AG04449 (cell line): Measurements from ENCODE around the gene ICAM1.
"Not testable (repeated sequence)": the region's sequence is repeated elsewhere in the genome, so short reads cannot be mapped to it uniquely, and the experiment has no call there.

Experiments used
- CTCF ChIA-PET: fragments of 350-600 bp; formaldehyde crosslinking; extraction: SDS; loops from one replicate; lab custom pipeline; 2021; ENCODE audit warnings: antibody characterized with exemption; lab: Yijun Ruan, JAX
- POLR2A ChIA-PET: fragments of 400-600, 350-600 bp; formaldehyde crosslinking; extraction: SDS; loops from one replicate; lab custom pipeline; 2020; ENCODE audit warnings: antibody characterized with exemption, inconsistent platforms; lab: Yijun Ruan, JAX
- DNase-seq: peaks from one replicate; pipeline ENCODE4 v3.0.0-alpha.2; 2010; ENCODE audit warnings: low read depth, low spot score
- H3K4me3 ChIP-seq: 2 replicates; pipeline ENCODE4 v1.5.1; 2011; ENCODE audit warnings: low read depth, mild to moderate bottlenecking, control low read depth, low read length
- TF ChIP-seq, protein P1 (sequence below): IDR thresholded peaks from one replicate; pipeline ENCODE4 v1.5.1; 2011; ENCODE audit warnings: mild to moderate bottlenecking, moderate library complexity, low read length, control low read depth, inconsistent platforms; ENCODE audit not compliant: insufficient read depth; ENCODE audit errors: missing control alignments

The ICAM1 gene

DNA sequence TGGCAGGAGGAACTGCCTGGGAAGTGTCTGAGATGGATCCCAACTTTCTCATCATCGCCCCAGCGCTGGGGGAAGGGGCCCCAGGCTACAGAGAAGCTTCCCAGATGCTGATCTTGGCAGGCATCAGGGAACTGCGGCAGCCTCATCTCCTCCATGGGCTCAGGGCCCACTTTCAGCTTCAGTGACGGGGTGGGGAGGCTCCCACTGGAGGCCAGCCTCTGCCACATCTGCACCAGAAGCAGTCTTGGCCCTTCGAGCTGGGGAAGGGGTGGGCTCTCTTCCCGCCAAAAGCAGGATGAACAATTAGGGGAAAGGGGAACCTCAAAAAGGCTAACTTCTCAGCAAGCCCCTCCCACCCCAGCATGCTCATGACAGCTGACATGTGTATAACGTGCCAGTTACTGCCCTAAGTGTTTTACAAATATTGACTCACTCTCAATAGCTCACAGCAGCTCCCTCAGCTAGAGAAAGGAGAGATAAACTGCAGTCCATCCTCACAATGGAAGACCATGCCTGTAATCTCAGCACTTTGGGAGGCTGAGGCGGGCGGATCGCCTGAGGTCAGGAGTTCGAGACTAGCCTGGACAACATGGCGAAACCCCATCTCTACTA lies 32.6 kb upstream of the ICAM1 start:
- H3K4me3 ChIP-seq: no peak overlapping the region
- no peak for DNase-seq
- ChIA-PET CTCF (interaction anchor here (1.3 to 2.3 kb wide), 4 partner anchors 11 to 308 kb away, joined by 4 to 18 read pairs (median 6); no protein-coding TSS in a partner anchor), POLR2A (no interaction called here)
- TF ChIP-seq, protein P1, sequence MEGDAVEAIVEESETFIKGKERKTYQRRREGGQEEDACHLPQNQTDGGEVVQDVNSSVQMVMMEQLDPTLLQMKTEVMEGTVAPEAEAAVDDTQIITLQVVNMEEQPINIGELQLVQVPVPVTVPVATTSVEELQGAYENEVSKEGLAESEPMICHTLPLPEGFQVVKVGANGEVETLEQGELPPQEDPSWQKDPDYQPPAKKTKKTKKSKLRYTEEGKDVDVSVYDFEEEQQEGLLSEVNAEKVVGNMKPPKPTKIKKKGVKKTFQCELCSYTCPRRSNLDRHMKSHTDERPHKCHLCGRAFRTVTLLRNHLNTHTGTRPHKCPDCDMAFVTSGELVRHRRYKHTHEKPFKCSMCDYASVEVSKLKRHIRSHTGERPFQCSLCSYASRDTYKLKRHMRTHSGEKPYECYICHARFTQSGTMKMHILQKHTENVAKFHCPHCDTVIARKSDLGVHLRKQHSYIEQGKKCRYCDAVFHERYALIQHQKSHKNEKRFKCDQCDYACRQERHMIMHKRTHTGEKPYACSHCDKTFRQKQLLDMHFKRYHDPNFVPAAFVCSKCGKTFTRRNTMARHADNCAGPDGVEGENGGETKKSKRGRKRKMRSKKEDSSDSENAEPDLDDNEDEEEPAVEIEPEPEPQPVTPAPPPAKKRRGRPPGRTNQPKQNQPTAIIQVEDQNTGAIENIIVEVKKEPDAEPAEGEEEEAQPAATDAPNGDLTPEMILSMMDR: no peak

DNA sequence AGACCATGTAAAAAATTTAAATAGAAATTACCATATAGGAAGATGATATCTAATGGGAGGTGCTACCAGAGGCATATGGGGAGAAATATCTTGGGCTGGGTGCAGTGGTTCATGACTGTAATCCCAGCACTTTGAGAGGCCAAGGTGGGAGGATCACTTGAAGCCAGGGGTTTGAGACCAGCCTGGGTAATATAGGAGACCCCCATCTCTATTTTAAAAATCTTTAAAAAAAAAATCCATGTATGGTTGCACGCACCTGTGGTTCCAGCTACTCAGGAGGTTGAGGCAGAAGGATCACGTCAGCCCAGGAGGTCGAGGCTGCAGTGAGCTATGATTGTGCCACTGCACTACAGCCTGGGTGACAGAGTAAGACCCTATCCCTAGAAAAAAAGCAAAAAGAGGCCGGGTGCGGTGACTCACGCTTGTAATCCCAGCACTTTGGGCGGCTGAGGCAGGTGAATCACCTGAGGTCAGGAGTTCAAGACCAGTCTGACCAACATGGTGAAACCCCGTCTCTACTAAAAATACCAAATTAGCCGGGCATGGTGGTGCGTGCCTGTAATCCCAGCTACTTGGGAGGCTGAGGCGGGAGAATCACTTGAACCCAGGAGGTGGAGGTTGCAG lies 29.0 kb upstream of the ICAM1 start:
- DNase-seq, H3K4me3 ChIP-seq, POLR2A ChIA-PET: not testable (repeated sequence)
- CTCF ChIA-PET: interaction anchor here (1.1 to 2.8 kb wide), 2 partner anchors 8 to 309 kb away, joined by 3 to 22 read pairs; partner anchors contain the start of gene MRPL4

DNA sequence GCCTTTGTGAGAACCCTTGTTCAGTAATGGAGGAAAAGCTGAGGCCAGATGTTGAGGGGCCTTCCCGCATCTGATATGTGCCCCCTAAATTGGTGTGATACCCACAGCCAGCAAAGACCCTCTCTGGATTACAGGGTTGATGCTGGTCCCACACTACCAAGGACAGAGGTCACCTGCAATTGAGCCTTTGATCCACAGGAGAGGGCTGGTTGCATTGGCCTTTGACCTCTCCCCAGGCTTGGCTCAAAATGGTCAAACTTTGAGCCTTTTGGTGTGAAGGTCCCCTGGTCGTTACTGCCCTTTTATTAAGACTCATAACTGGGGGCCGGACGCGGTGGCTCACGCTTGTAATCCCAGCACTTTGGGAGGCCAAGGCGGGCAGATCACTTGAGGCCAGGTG lies 27.3 kb upstream of the ICAM1 start:
- TF ChIP-seq, protein P1: no peak
- DNase-seq: no peak
- POLR2A ChIA-PET: no interaction called here
- H3K4me3 ChIP-seq: no peak overlapping the region
- CTCF ChIA-PET: interaction anchor here (0.8 to 2.1 kb wide), 4 partner anchors 15 to 243 kb away, joined by 3 to 6 read pairs (median 4); no protein-coding TSS in a partner anchor

DNA sequence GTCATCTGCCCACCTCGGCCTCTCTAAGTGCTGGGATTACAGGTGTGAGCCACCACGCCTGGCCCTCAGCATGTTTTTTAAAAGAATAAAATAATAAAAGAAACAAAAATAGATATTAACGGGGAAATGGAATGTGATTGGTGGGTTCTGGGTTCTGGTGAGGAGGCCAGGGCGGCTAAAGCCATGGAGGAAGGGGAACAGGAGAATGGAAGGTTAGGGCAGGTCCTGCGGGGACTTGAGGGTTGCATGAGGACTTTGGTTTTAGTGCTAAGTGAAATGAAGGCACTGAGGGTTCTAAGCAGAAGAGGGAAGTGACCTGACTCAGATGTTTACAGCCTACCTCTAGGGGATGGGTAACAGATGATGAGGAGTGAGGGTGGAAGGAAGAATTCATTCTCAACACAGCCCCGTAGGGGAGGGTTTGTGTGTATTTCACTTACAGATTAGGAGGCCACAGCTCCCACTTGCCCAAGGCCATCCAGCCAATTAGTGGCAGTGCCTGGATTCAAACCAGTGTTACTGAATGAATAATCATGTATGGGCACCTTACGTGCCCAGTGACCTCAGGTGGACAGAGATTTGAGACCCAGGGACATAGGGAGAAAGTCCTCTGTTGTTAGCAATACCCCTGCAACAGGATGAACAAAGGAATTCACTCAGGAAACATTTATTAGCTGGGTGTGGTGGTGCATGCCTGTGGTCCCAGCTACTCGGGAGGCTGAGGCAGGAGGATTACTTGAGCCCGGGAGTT lies 25.6 kb upstream of the ICAM1 start:
- POLR2A ChIA-PET: no interaction called here
- DNase-seq: no peak
- CTCF ChIA-PET: interaction anchor here (0.7 to 2.1 kb wide), 14 partner anchors 10 to 315 kb away, joined by 3 to 6 read pairs (median 4); no protein-coding TSS in a partner anchor
- H3K4me3 ChIP-seq: no peak overlapping the region
- TF ChIP-seq, protein P1: no peak

DNA sequence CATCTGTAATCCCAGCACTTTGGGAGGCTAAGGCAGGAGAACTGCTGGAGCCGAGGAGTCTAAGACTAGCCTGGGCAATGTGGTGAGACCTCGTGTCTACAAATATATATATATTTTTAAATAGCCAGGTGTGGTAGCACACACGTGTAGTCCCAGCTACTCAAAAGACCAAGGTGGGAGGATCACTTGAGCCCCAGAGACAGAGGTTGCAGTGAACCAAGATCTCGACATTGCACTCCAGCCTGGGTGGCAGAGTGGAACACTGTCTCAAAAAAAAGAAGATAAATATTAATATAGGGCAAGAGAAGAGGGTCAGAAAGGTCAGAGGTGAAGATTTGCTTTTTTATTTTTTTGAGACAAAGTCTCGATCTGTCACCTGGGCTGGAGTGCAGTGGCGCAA lies 24.4 kb upstream of the ICAM1 start:
- CTCF ChIA-PET: interaction anchor here (1.0 to 1.9 kb wide), 6 partner anchors 12 to 316 kb away, joined by 3 to 6 read pairs (median 4); no protein-coding TSS in a partner anchor
- no peak for DNase-seq
- TF ChIP-seq, protein P1: no peak
- POLR2A ChIA-PET: no interaction called here
- no peak overlapping the region for H3K4me3 ChIP-seq

DNA sequence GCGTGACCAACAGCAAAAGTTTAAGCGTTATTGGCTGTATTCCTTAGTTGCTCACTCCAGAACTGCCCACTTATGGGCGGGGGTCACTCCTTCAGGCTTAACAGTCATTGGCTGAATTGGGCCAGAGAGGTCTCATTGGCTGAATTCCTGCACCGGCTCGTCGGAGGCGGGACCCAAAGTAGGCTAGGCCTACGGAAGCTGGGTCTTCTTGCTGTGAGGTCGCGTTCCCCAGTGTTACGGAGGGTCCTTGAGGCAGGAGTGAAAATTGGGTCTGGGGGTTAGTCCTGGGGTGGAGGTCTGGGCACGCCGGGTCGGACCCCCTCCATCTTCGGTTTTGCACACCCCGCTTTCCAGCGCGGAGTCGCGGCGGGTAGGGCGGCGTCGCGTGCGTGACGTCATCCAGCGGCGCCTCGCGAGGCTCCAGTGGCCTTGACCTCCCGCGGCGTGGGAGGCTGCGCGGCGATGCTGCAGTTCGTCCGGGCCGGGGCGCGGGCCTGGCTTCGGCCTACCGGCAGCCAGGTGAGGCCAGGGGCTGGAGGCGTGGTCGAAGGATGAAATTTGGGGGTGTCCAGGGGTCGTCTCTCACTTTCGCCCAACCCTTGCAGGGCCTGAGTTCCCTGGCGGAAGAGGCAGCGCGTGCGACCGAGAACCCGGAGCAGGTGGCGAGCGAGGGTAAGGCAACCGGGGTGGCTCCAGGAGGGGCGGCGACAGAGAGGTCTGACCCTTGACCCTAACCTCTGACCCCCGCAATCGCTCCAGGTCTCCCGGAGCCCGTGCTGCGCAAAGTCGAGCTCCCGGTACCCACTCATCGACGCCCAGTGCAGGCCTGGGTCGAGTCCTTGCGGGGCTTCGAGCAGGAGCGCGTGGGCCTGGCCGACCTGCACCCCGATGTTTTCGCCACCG lies 18.9 kb upstream of the ICAM1 start, which contains the start of gene MRPL4:
MRPL4 (plus strand) TSS at position 423 of the 903 bp plus-strand sequence; CDS start at position 463, 40 bp downstream.
- peak; percentile 90 for DNase-seq
- CTCF ChIA-PET: interaction anchor here (1.6 to 4.3 kb wide), 8 partner anchors 8 to 321 kb away, joined by 4 to 93 read pairs (median 22); partner anchors contain the start of gene EIF3G
- TF ChIP-seq, protein P1: no peak
- peak within 1 kb of the TSS; percentile 99 for H3K4me3 ChIP-seq
- POLR2A ChIA-PET: interaction anchor here (1.0 kb wide), 1 partner anchor 128 kb away, joined by 3 read pairs; the partner anchor contains the start of gene TYK2
